ENCODE measurements around the gene NXNL1.
A peak's percentile ranks its signal among the peaks of the same experiment; 100 is the strongest.

Gene NXNL1

GRCh38 chr19:17455308-17456123 lies 5.2 kb downstream of the NXNL1 start:
- peak; percentile 31 for DNase-seq (ENCODE audit: low spot score)

DNA sequence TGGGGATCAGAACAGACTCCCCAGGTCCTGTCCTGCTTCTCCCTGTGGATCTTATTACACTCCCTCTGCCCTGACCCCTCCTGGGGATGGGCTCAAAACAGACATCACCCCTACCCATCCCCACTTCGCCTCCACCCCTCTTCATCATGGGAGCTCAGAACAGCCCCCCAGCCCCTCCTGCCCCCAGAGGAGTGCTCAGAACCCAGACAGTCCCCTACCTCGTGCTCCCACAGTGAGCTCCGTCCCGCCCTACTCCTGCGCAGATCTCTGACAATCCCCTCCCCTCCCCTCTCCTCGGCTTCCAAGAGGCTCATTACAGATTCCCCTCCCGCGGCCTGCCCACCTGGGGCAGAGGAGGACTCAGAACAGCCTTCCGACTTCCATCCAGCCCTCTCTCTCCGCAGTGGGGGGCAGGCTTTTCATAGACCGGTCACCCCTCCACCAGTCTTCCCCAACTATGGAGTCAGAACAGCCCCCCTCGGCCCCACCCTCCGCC lies 6.1 kb downstream of the NXNL1 start:
- DNase-seq (ENCODE audit: low spot score) = no peak

- no peak for DNase-seq (ENCODE audit: low spot score)
Observed at GRCh38 chr19:17451820-17452219, 8.9 kb downstream of the NXNL1 start.

DNA sequence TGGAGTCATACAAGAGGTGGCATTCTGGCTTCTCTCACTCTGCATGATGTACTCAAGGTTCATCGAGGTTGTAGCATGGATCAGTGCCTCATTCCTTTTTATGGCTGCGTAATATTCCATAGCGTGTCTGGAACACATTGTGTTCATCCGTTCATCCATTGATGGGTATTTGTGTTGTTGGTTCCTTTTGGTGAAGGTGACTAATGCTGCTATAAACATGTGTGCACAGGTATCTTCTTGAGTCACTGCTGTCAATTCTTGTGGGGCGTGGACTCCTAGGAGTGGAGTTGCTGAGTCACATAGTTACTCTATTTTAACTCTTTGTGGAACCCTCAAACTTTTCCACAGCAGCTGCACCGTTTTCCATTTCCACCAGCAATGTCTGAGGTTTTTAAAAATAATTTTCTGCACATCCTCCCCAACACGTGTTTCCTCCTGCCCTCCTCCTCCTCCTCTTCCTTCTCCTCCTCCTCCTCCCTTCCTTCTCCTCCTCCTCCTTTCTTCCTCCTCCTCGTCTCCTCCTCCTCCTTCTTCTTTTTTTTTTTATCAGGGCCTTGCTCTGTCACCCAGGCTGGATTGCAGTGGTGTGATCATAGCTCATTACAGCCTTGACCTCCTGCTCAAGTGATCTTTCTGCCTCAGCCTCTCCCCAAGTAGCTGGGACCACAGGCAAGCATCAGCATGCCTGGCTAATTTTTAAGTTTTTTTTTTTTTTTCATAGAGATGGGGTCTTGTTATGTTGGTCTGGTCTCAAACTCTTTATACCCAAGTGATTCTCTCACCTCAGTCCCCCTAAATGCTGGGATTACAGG lies 10.3 kb downstream of the NXNL1 start:
- DNase-seq (ENCODE audit: low spot score) = no peak

- peak; percentile 84 for DNase-seq (ENCODE audit: low spot score)
Observed at GRCh38 chr19:17448131-17448967, 12.4 kb downstream of the NXNL1 start, which contains the start of gene TMEM221. Gene TMEM221 (minus strand): TSS chr19:17448668. CDS start chr19:17448462, 206 bp downstream.

GRCh38 chr19:17447704-17448130 lies 13.0 kb downstream of the NXNL1 start:
- DNase-seq (ENCODE audit: low spot score) = no peak

DNA sequence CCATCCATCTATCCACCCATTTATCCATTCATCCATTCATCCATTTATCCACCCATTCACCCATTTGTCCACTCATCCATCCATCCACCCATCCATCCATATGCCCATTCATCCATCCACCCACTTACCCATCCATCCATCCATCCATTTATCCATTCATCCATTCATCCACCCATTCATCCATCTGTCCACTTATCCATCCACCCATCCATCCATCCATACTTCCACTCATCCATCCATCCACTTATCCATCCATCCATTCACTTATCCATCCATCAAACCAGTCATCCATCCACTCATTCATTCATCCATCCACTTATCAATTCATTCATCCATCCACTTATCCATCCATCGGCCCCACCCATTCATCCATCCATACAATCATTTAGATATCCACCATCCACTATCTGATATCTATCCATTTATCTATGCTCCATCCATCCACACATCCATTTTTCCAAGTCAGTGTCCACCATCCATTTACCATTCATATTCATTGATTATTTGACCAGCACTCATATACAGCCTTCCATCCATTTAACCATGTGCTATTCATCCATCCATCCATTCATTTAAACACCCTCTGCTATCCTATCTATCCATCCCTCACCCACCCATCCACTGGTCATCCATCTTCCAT lies 15.1 kb downstream of the NXNL1 start:
- no peak for DNase-seq (ENCODE audit: low spot score)

DNA sequence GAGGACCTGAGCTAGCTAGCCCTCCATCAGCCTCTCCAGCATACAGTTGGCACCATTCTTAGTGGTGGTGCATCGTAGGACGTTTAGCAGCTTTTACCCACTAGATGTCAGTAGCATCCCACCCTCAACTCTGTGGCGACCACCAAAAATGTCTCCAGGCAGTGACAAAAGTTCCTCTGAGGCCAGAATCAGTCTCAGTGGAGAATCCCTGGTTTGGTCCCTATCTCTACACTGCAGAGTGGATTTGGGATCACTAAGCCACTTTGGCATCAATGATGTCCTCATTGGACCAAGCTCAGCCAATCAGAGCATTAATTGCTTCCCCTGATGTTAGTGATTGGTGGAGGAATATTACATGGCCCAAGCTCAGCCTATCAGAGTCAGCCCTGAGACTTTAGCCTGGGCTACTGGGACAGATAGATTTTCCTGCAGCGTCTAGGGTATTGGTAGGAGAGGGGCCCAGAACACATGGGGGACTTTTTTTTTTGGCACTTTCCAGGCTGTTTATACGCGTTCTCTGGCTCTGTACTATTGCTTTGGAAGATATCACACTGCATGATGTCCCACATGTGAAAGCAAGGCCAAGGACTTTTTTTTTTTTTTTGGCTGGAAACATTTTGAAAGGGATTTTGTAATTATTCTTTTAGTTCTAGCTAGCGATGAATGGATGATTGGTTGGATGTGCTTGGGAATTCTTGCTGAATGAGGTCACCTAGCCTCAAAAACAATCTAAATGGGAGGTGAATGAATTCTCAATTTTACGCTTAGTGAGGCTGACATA lies 19.3 kb downstream of the NXNL1 start:
- DNase-seq (ENCODE audit: low spot score) = peak; percentile 44

GRCh38 chr19:17436874-17437267 lies 23.9 kb downstream of the NXNL1 start:
- DNase-seq (ENCODE audit: low spot score) = no peak

DNA sequence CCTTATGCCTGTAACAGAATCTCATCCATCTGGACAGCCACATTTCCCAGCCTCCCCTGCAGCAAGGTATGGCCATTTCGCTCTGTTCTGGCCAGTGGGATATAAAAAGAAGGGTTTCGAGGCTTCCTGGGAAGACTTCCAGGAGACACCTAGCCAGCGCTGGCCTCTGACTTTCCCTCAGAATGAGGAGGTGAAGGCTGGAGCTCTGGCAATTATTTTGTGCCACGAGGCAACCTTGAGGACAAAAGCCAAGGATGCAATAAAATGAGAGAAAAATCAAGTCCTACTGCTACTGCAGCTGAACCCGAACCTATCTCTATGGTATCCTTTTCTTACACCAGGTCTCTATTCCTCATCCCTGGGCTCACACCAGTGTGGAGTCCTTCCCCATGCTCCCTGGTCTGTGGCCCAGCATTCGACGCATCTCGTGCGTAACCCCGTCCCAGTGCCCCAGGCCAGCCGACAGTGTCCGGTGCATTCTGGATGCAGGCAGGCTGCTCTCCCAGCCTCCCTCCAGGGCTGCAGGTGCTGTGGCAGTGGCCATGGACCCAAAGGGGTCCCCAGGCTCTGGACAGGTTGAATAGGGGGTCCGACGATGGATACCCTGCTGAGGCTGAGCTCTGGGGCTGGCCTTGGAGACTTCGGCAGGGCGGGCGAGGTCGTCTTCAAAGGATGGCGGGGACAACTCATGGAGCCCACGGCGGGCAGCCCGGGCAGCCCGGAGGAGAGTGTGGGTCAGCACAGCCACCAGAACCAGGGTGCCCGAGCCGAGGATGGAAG lies 24.4 kb downstream of the NXNL1 start:
- no peak for DNase-seq (ENCODE audit: low spot score)

DNA sequence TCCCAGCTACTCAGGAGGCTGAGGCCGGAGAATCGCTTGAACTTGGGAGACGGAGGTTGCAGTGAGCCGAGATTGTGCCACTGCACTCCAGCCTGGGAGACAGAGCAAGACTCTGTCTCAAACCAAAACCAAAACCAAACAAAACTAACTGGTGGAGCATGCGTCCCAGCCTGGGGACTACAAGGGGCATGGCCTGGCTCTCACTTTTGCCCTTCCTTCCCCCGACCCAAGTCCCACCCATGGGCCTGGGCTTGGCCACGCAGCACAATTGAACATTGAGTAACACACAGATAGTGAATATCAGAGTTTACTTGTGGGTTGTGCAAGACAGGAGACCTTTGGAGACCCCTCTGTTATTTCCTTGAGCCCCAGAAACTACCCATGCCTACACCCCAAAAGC lies 25.5 kb downstream of the NXNL1 start:
- DNase-seq (ENCODE audit: low spot score) = no peak

GRCh38 chr19:17431417-17431816 lies 29.3 kb downstream of the NXNL1 start:
- no peak for DNase-seq (ENCODE audit: low spot score)

- DNase-seq (ENCODE audit: low spot score) = no peak
Observed at GRCh38 chr19:17429641-17430113, 31.0 kb downstream of the NXNL1 start.

DNA sequence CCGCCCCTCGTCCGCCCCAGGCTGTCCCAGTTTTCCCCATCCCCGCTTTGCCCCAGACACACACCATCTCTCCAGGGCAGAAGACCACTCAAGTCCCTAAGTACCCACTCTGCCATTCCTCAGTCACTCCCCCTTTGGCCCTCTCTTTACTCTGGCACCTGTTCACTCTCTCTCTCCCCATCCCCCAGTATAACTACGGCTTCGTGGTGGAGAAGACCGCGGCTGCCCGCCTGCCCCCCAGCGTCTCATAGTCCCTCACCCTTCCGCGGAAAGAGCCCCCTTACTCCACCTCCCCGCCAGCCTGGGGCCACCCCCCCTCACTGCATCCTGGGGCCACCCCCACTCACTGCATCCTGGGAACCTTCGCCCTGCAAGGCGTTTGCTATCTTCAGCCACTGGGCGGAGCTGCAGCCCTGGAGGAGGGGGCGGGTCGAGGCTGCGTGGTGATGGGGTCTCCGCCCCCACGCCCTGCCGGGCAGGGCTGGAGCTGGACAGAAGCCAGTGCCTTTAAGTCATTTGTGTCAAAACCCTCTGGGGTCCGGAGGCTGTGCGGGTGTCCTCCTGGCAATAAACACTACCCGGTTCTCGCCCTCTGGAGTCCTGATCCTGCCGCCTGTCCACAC lies 35.9 kb downstream of the NXNL1 start:
- peak; percentile 62 for DNase-seq (ENCODE audit: low spot score)

DNA sequence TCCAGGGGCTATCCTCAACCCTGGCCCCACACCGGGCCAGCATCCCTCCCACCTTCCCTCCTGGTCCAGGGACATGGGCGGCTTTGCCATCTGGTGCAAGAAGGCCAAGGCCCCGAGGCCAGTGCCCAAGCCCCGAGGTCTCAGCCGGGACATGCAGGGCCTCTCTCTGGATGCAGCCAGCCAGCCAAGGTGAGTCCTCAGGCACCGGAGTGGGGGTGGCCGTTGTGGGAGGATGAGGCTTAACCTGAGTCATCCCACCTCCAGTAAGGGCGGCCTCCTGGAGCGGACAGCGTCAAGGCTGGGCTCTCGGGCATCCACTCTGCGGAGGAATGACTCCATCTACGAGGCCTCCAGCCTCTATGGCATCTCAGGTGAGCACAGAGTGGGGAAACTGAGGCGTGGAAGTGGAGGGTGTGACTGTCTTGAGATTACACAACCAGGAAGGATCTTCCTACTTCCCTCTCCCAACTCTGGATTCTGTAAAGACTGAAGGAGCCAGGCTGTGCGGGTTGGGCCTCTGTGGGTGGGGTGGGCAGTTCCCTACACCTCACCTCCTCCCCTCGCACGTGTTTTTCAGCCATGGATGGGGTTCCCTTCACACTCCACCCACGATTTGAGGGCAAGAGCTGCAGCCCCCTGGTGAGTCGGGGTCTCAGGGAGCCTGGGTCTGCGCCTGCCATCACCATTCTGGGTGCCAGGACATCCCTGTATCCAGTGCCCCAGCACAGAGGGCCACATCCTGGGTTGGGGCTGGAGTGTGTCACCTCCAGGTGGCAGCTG lies 37.1 kb downstream of the NXNL1 start:
- peak; percentile 1 for DNase-seq (ENCODE audit: low spot score)

DNA sequence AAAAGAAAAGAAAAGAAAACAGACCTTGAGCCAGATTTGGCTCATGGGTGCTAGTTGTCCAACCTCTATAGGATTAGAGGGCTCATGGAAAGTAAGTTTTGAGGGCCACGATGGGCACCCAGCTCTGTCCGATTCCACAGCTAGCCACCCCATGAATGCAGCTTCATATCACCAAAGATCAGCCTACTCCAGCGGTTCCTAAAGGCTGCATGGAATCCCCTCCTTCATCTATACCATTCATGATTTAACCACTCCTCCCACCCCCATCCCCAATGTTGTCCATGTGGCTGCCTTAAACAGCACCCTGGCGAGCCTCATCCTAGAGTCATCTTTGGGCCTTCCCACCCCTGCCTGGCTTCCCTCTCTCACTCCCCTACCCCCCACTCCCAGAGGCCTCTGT lies 38.8 kb downstream of the NXNL1 start:
- DNase-seq (ENCODE audit: low spot score) = no peak

- DNase-seq (ENCODE audit: low spot score) = peak; percentile 52
Observed at GRCh38 chr19:17420475-17420924, 40.2 kb downstream of the NXNL1 start.

Data from AG20443 (cell line).